ENCODE data around the gene ZFP36L1.

DNA sequence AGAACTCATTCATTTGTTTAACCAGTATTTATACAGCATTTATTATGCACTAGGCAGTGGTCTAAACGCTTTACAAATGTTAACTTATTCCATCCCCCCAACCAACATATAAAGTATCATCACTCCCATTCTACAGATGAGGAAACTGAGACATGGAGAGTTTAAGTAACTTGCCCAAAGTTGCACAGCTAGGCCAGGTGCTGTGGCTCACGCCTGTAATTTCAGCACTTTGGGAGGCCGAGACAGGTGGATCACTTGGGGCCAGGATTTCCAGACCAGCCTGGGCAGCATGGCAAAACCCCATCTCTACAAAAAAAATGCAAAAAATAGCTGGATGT, 37.9 kb downstream of the ZFP36L1 start:
- TF ChIP-seq, protein P1, sequence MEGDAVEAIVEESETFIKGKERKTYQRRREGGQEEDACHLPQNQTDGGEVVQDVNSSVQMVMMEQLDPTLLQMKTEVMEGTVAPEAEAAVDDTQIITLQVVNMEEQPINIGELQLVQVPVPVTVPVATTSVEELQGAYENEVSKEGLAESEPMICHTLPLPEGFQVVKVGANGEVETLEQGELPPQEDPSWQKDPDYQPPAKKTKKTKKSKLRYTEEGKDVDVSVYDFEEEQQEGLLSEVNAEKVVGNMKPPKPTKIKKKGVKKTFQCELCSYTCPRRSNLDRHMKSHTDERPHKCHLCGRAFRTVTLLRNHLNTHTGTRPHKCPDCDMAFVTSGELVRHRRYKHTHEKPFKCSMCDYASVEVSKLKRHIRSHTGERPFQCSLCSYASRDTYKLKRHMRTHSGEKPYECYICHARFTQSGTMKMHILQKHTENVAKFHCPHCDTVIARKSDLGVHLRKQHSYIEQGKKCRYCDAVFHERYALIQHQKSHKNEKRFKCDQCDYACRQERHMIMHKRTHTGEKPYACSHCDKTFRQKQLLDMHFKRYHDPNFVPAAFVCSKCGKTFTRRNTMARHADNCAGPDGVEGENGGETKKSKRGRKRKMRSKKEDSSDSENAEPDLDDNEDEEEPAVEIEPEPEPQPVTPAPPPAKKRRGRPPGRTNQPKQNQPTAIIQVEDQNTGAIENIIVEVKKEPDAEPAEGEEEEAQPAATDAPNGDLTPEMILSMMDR (IDR thresholded peaks at IDR 0.05; ENCODE audit: poor library complexity, severe bottlenecking) = no peak
- no peak for TF ChIP-seq TAF1 (IDR thresholded peaks at IDR 0.05; ENCODE audit: low read depth)
- TF ChIP-seq EZH2 (IDR thresholded peaks at IDR 0.05; ENCODE audit: borderline replicate concordance, insufficient read depth, low read length, poor library complexity, severe bottlenecking) = no peak
- no peak for TF ChIP-seq EP300 (conservative IDR thresholded peaks at IDR 0.05; ENCODE audit: poor library complexity, severe bottlenecking)

All from neural cell (in vitro differentiated cells).